K562 (cell line): ENCODE data around the gene CHMP2A. TPM values are rescaled to one million over a fixed set of nuclear protein-coding genes. Genes with fewer than 3 reads are reported as not detected.

Experiments used
- C11orf30 ChIP-seq: fragments of 450-650 bp; IDR thresholded peaks from 2 replicates; pipeline ENCODE4 v1.6.1; 2016; ENCODE audit warnings: low read depth, mild to moderate bottlenecking
- CSDE1 ChIP-seq, 2 experiments: fragments of 450-650 bp; IDR thresholded peaks; 2 replicates each; pipeline ENCODE4 v1.6.1; 2016; ENCODE audit warnings: mild to moderate bottlenecking in 1 of 2
- ETV6 ChIP-seq, 3 experiments: fragments of 150-350 bp in 1 of 3; sonication (generic) in 1 of 3; formaldehyde crosslinking in 1 of 3; IDR thresholded peaks; 2 replicates each; pipeline versions ENCODE4 v1.6.1 to v1.8.0; 2014 to 2022; ENCODE audit warnings: borderline replicate concordance in 2 of 3, low read depth in 2 of 3, antibody characterized with exemption in 1 of 3, low read length in 1 of 3, mild to moderate bottlenecking in 1 of 3, missing genetic modification reagents in 1 of 3
- FOS ChIP-seq: IDR thresholded peaks from 3 replicates; pipeline ENCODE4 v1.6.1; 2011; ENCODE audit not compliant: insufficient read length; ENCODE audit errors: extremely low read depth
- MAZ ChIP-seq, 2 experiments: fragments of 450-650 bp in 1 of 2; sonication (generic) in 1 of 2; formaldehyde crosslinking; IDR thresholded peaks in 1 of 2; conservative IDR thresholded peaks in 1 of 2; 2 replicates each; pipeline versions ENCODE4 v1.4.0 to v1.5.0; 2020; ENCODE audit warnings: mild to moderate bottlenecking in 1 of 2, missing genetic modification reagents in 1 of 2
- NRF1 ChIP-seq, 2 experiments: fragments of 450-650 bp; IDR thresholded peaks in 1 of 2; conservative IDR thresholded peaks in 1 of 2; 2 replicates each; pipeline ENCODE4 v1.6.1; 2014; ENCODE audit warnings: mild to moderate bottlenecking in 2 of 2
- PCBP1 ChIP-seq: fragments of 200-400 bp; formaldehyde crosslinking; IDR thresholded peaks from 2 replicates; pipeline ENCODE4 v1.6.1; 2018; ENCODE audit warnings: mild to moderate bottlenecking, low read depth, low read length; ENCODE audit not compliant: poor library complexity, severe bottlenecking
- POLR2H ChIP-seq: IDR thresholded peaks from 2 replicates; pipeline ENCODE4 v1.6.1; 2016; ENCODE audit warnings: missing genetic modification characterization, low read depth, mild to moderate bottlenecking, control low read depth, missing compliant biosample characterization, moderate library complexity
- TAF7 ChIP-seq: fragments of 450-650 bp; IDR thresholded peaks from 2 replicates; pipeline ENCODE4 v1.6.1; 2016; ENCODE audit warnings: missing genetic modification characterization, missing compliant biosample characterization
- ZNF133 ChIP-seq: fragments of 250-450 bp; sonication (Bioruptor Pico); IDR thresholded peaks from 2 replicates; pipeline ENCODE4 v1.4.0; 2020; ENCODE audit warnings: mild to moderate bottlenecking
- ZNF695 ChIP-seq: fragments of 450-650 bp; formaldehyde crosslinking; IDR thresholded peaks from 2 replicates; pipeline ENCODE4 v1.4.0; 2020; ENCODE audit warnings: mild to moderate bottlenecking, moderate library complexity
- polyA plus RNA-seq, 8 experiments: library from polyadenylated mRNA; depleted of rRNA in 4 of 8; stranded (reverse) in 5 of 8; unstranded in 3 of 8; fragments of >200 nt; fragmentation: Nextera tagmentation in 2 of 8; fragmentation: Illumina TruSeq in 1 of 8; extraction: Ambion mirVana in 2 of 8; extraction: Trizol in 1 of 8; gene quantifications; 2 replicates each; pipeline versions ENCODE4 v1.2.1 to v1.2.3, GENCODE V29; 2011 to 2014; ENCODE audit warnings: inconsistent platforms in 1 of 8, missing spikeins in 1 of 8
- total RNA-seq, 7 experiments: library from RNA; depleted of rRNA in 6 of 7; stranded (reverse); fragments of >200 nt in 6 of 7; fragmentation: Illumina TruSeq in 2 of 7; extraction: Trizol in 2 of 7; gene quantifications; 2 replicates each; pipeline versions ENCODE4 v1.2.1 to v1.2.3, GENCODE V29; 2011 to 2021; ENCODE audit warnings: low replicate concordance in 1 of 7
- TF ChIP-seq, protein P1 (sequence below), 2 experiments: fragments of 450-650 bp; IDR thresholded peaks; 2 replicates each; pipeline ENCODE4 v1.6.1; 2018; ENCODE audit warnings: mild to moderate bottlenecking in 2 of 2, low read depth in 1 of 2; ENCODE audit not compliant: partially characterized antibody in 2 of 2
- TF ChIP-seq, protein P2 (sequence below): sonication (generic); formaldehyde crosslinking; IDR thresholded peaks from 2 replicates; pipeline ENCODE4 v1.8.0; 2022; ENCODE audit warnings: mild to moderate bottlenecking, missing genetic modification reagents
- TF ChIP-seq, protein P3 (sequence below): fragments of 250-450 bp; sonication (Bioruptor Pico); IDR thresholded peaks from 2 replicates; pipeline ENCODE4 v1.4.0; 2020; ENCODE audit warnings: borderline replicate concordance
- TF ChIP-seq, protein P4 (sequence below): conservative IDR thresholded peaks from 2 replicates; pipeline ENCODE4 v1.6.1; 2011; ENCODE audit warnings: low read depth, mild to moderate bottlenecking, low read length; ENCODE audit not compliant: control insufficient read depth

Gene CHMP2A
- total and polyA plus RNA-seq, 9 of the 15 experiments (the other 6 are each of a cell fraction or from before 2014, with no cell fraction given), result 57.6 to 159 (median 87.2) TPM

DNA sequence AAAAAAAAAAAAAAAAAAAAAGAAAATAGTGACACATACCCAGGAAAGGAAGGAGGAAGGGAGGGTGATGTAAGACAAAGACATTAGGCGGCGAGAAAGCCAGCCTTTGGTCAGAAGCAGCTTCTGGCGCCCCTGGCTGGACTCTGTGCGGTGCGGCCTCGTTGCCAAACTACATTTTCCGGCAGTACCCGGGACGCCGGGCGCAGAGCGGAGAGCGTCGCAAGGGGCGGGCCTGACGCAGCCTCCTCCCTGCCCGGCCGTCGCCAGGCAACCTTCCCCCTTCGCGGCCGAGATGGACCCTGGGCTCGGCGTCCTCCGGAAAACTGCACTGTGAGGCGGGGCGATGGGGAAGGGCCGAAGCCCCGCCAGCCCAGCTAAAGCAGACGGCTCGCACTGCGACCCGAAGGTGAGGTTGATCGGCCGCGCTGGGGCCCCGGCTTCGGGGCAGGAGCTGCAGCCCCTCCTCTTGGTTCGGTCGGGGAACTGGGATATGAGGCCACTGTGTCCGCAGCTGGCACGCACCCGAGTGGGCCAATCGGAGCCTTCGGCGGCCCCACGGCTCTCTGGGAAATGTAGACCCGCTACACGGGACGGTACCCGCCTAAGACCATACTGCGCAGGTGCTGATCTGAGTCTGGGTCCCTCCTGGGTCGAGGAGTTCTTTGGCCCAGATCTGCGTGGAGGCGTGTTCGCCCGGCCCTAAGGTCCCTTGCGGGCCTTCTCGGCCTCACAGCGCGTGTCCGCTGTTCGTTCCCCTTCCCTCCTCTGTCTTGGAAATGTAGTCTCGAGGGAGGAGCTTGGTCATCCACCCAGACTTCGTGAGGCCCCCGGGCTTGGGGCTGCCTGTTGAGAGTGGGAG, 20.5 kb upstream of the CHMP2A start (continued):
- TF ChIP-seq, protein P1, sequence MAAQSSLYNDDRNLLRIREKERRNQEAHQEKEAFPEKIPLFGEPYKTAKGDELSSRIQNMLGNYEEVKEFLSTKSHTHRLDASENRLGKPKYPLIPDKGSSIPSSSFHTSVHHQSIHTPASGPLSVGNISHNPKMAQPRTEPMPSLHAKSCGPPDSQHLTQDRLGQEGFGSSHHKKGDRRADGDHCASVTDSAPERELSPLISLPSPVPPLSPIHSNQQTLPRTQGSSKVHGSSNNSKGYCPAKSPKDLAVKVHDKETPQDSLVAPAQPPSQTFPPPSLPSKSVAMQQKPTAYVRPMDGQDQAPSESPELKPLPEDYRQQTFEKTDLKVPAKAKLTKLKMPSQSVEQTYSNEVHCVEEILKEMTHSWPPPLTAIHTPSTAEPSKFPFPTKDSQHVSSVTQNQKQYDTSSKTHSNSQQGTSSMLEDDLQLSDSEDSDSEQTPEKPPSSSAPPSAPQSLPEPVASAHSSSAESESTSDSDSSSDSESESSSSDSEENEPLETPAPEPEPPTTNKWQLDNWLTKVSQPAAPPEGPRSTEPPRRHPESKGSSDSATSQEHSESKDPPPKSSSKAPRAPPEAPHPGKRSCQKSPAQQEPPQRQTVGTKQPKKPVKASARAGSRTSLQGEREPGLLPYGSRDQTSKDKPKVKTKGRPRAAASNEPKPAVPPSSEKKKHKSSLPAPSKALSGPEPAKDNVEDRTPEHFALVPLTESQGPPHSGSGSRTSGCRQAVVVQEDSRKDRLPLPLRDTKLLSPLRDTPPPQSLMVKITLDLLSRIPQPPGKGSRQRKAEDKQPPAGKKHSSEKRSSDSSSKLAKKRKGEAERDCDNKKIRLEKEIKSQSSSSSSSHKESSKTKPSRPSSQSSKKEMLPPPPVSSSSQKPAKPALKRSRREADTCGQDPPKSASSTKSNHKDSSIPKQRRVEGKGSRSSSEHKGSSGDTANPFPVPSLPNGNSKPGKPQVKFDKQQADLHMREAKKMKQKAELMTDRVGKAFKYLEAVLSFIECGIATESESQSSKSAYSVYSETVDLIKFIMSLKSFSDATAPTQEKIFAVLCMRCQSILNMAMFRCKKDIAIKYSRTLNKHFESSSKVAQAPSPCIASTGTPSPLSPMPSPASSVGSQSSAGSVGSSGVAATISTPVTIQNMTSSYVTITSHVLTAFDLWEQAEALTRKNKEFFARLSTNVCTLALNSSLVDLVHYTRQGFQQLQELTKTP (IDR thresholded peaks at IDR 0.05; ENCODE audit: low read depth in 1 of 2, partially characterized antibody in 2 of 2), result peak in 1 of 2 experiments; percentile 87
- peak; percentile 91 for TF ChIP-seq PCBP1
- TF ChIP-seq NRF1 (conservative IDR thresholded peaks at IDR 0.05 in 1 of 2, IDR thresholded peaks at IDR 0.05 in 1 of 2), result peak; percentile 89 to 91
- TF ChIP-seq C11orf30, result peak; percentile 57
- TF ChIP-seq TAF7 (tag), result peak; percentile 43; the same call in 1 of the 2 replicates
- no peak for TF ChIP-seq FOS
- TF ChIP-seq, protein P2, sequence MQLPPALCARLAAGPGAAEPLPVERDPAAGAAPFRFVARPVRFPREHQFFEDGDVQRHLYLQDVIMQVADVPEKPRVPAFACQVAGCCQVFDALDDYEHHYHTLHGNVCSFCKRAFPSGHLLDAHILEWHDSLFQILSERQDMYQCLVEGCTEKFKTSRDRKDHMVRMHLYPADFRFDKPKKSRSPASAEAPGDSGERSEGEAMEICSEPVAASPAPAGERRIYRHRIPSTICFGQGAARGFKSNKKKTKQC (CRISPR knock-in tag), result peak; percentile 69; the same call in 1 of the 2 replicates
- 0 out of 2 replicates have a peak, but pooled peaks have one; percentile 26 for TF ChIP-seq ZNF133 (CRISPR knock-in tag)
- TF ChIP-seq, protein P3, sequence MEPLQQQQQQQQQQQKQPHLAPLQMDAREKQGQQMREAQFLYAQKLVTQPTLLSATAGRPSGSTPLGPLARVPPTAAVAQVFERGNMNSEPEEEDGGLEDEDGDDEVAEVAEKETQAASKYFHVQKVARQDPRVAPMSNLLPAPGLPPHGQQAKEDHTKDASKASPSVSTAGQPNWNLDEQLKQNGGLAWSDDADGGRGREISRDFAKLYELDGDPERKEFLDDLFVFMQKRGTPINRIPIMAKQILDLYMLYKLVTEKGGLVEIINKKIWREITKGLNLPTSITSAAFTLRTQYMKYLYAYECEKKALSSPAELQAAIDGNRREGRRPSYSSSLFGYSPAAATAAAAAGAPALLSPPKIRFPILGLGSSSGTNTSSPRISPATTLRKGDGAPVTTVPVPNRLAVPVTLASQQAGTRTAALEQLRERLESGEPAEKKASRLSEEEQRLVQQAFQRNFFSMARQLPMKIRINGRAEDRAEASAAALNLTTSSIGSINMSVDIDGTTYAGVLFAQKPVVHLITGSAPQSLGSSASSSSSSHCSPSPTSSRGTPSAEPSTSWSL (CRISPR knock-in tag), result peak; percentile 70; the same call in 1 of the 2 replicates
- TF ChIP-seq, protein P4, sequence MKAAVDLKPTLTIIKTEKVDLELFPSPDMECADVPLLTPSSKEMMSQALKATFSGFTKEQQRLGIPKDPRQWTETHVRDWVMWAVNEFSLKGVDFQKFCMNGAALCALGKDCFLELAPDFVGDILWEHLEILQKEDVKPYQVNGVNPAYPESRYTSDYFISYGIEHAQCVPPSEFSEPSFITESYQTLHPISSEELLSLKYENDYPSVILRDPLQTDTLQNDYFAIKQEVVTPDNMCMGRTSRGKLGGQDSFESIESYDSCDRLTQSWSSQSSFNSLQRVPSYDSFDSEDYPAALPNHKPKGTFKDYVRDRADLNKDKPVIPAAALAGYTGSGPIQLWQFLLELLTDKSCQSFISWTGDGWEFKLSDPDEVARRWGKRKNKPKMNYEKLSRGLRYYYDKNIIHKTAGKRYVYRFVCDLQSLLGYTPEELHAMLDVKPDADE, result peak; percentile 95
- TF ChIP-seq CSDE1 (IDR thresholded peaks at IDR 0.05), result peak in 1 of 2 experiments; percentile 90; a peak in 2 of 4 replicates
- TF ChIP-seq ZNF695 (CRISPR knock-in tag), result peak; percentile 57; the same call in 1 of the 2 replicates
- peak; percentile 70 to 82 for TF ChIP-seq MAZ (CRISPR knock-in tag; conservative IDR thresholded peaks at IDR 0.05 in 1 of 2, IDR thresholded peaks at IDR 0.05 in 1 of 2)
- TF ChIP-seq POLR2H (tag), result peak; percentile 66; the same call in 1 of the 2 replicates
- TF ChIP-seq ETV6 (IDR thresholded peaks at IDR 0.05; ENCODE audit: borderline replicate concordance in 1 of 2, low read depth in 2 of 2, low read length in 1 of 2), result 0 out of 4 replicates have a peak, but pooled peaks of 1 of the 2 experiments have one; percentile 16
- no peak for TF ChIP-seq ETV6 (CRISPR knock-in tag; IDR thresholded peaks at IDR 0.05; ENCODE audit: borderline replicate concordance)
